ENCODE measurements around the gene STXBP4.

DNA sequence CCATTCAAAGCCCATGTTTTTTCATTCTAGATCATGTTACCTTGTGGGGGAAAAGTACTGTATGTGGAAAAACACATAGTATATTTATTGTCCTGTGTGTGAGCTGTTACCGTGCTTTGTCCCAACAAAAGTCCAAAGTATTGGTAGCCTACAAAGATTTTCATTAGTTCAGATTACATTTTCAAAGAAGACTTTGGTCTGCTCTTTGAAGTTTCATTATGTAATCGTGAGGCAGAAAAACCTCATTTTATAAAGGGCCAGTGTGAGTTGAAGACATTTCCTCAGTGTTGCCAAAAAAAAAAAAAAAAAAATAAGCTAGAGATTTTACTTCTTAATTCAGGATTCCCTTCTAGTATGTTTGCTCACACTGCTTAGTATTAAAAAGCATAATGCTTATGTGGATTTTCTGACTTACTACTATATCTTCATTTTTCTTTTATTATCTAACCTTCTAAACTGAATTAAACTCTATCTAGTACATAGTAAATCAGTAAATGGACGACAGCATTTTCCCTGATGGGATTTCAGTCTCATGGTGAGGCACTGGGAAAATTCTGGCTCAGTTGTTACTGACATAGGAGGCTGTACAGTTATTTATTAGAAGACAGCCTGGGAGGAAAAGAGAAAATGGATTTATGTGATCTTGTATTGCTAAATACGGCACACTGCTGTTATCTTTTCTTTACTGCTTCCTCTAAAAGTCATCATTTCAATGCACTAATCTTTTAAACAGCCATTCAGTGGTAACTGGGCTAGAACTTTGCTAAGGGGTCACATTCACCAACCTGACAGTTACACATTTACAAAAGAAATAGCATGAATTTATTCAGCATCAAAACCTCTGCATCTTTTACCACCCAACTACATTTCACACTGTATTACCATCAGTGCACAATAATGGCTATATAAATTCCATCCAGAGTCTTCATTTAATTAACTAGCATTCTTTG lies 100.6 kb downstream of the STXBP4 start:
- TF ChIP-seq ZNF8 (CRISPR knock-in tag; IDR thresholded peaks at IDR 0.05) (no peak), ZFP30 (CRISPR knock-in tag; IDR thresholded peaks at IDR 0.05) (no peak), ISL1 (CRISPR knock-in tag; IDR thresholded peaks at IDR 0.05) (no peak), PPARA (CRISPR knock-in tag; IDR thresholded peaks at IDR 0.05; ENCODE audit: borderline replicate concordance) (no peak), RARB (CRISPR knock-in tag; IDR thresholded peaks at IDR 0.05) (no peak), TCF4 (CRISPR knock-in tag; IDR thresholded peaks at IDR 0.05; ENCODE audit: borderline replicate concordance) (no peak), ZNF565 (CRISPR knock-in tag; conservative IDR thresholded peaks at IDR 0.05; ENCODE audit: low read depth) (no peak), ZNF70 (CRISPR knock-in tag; IDR thresholded peaks at IDR 0.05) (no peak), BACH2 (CRISPR knock-in tag; IDR thresholded peaks at IDR 0.05; ENCODE audit: borderline replicate concordance) (no peak), OSR1 (CRISPR knock-in tag; IDR thresholded peaks at IDR 0.05) (no peak), ZC3H10 (CRISPR knock-in tag; IDR thresholded peaks at IDR 0.05) (no peak)
- TF ChIP-seq, protein P1, sequence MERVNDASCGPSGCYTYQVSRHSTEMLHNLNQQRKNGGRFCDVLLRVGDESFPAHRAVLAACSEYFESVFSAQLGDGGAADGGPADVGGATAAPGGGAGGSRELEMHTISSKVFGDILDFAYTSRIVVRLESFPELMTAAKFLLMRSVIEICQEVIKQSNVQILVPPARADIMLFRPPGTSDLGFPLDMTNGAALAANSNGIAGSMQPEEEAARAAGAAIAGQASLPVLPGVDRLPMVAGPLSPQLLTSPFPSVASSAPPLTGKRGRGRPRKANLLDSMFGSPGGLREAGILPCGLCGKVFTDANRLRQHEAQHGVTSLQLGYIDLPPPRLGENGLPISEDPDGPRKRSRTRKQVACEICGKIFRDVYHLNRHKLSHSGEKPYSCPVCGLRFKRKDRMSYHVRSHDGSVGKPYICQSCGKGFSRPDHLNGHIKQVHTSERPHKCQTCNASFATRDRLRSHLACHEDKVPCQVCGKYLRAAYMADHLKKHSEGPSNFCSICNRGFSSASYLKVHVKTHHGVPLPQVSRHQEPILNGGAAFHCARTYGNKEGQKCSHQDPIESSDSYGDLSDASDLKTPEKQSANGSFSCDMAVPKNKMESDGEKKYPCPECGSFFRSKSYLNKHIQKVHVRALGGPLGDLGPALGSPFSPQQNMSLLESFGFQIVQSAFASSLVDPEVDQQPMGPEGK (CRISPR knock-in tag; IDR thresholded peaks at IDR 0.05; ENCODE audit: borderline replicate concordance), result no peak
